Stimulated activated CD4-positive, alpha-beta T cell treated with anti-CD3 and anti-CD28 coated beads, Interleukin-12 subunit alpha, Interleukin-12 subunit beta, amount 100 ng/mL, for 24 hours (primary cell): ENCODE data around the gene HKDC1.
A peak's percentile ranks its signal among the peaks of the same experiment; 100 is the strongest.

Experiments used
- DNase-seq, 2 experiments: peaks; one replicate each; pipeline ENCODE4 v3.0.0-alpha.2; 2020; ENCODE audit warnings: low read depth in 2 of 2

Gene HKDC1

DNA sequence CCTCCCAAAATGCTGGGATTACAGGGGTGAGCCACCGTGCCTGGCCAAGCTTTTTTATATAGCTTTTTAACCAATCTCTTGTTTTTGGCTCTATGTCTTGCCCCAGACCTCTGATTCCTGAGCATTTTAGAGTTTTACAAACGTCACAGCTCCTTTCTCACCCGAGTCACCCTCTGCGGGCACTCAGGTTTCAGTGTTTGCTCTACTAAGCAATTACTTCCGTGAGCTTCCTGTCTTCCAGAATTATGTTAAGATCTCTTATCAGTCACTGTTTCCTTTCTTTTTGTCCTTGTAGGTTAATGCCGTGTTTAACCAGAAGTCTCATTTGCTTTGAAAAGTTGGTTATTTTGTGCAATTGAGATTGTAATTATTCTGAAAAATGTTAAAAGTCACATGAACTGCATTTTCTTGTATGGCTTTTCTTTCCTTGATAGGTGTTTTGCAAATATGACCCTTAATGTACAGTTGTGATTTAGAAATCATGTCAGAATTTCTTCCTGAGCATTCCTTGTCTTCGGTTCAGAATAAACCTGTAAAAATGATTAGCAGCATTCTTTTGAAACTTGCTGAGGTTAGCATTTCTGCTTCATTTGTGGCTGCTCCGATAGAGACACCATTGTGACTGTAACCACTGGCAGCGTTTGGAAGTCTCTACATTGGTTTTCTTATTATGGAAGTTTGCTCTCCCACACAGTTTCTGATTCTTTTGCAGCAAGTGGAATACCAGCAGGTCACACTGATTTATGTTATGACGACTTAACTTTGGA, 4.5 kb upstream of the HKDC1 start:
- DNase-seq: no peak

DNA sequence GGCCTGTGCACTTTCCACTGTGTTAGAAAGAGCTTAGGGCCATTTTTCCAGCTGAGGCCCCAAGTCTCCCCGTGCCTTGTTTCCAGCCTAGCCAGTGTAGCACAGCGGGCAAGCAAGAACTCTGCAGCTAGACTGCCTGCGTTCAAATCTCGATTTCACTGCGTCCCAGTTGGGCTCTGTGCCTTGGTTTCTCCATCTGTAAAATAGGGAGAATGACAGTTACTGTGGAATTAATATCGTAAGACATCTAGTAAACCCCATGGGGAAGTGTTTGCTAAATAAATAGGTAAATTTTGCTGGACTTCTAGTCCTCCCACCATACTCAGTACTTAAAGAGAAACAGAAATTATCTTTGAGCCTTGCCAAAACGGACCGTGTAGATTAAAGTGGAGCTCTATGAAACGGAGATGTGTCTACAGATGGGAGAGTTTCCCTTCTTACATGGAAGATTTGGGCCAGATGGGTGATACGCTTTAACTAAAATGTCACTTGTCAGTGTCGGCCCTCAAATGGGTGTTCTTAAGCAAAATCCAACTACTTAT, 3.5 kb upstream of the HKDC1 start:
- no peak for DNase-seq

DNA sequence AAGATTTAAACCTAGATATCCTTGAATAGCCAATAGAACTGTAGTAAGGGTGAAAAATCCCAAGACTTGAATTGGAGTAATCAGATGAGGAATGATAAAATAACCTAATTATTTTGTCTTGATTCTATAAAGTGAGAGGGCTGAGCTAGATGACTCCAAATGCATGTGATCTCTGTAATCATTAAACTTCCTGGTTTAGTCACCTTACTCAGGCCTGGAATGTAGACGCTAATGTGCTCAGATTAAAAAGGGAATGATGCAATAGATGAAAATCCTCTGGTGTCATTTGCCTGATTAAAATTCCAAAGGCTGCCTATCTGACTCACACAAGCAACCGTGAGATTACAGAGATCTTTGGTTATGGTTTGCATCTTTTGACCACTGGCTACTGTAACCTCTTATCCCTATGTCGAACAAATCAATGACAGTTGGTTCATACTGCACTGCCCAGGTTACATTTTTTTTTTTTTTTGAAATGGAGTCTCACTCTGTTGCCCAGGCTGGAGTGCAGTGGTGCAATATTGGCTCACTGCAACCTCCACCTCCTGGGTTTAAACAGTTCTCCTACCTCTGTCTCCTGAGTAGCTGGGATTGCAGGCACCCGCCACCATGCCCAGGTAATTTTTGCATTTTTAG, 2.9 kb upstream of the HKDC1 start:
- DNase-seq: no peak

DNA sequence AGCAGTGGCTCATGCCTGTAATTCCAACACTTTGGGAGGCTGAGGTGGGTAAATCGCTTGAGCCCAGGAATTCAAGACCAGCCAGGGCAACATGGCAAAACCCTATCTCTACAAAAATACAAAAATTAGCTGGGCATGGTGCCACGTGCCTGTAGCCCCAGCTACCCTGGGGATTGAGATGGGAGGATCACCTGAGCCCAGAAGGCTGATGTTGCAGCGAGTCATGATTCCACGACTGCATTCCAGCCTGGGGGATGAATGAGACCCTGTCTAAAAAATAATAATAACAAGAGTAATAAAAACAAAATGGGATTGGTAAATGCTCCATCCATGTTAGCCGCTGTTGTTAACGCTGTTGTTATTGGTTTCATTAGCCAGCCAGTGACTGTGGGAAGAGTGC, 1.3 kb upstream of the HKDC1 start:
- DNase-seq: no peak

DNA sequence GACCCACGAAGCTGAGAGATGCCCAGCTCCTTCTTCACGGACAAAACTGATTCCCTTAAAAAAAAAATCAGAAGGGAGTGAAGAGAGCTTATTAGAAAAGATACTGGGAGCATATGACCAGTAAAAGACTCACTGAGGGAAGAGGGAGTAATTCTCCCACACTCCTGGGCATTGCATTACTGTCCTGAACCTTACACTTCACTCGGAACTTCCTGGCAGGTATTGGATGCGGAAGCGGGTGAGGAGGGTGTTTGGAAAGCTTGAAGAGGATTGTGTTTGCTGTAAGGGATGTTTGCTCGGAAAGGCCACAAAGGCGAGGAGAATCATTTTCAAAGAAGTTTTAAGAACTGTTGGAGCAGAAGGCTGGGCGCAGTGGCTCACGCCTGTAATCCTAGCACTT, 375 bp downstream of the HKDC1 start:
- DNase-seq: no peak

DNA sequence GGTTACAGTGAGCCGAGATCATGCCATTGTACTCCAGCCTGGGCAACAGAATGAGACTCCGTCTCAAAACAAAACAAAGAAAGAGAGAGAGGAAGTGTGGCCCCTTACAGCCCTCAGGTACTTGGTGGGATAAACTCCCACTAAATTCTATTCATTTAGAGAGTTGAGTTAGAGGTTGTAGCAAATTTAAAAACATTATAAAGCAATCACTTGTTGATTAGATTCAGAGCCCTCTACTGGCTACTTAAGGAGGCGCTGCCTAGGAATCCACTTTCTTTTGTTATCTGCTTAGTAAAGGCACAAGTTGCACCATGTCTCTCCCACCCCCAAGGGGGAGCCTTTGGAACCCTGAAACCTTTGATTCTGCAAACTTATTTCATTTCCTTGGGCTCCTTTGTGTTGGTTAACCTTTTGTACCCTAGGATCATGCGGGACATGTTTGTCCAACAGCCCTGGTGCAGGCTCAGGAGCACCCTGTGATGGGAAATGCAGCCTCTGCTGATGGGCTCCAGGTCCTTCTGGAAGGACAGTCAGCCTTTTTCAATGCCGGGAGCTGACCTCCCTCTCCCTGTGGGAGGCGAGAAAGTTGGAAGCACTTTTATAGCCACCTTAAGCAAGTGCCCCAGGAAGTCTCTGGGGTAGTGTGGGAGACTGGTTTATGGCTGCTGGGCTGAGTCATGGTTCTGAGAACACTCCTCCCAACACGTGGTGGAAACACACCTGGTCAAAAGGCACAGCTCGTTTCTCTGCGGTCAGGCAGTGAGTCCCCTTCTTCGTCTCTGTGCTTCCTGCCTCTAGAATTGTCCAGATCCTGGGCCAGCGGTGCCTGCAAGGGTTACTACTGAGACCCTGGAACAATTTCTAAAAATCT, 2.3 kb downstream of the HKDC1 start:
- peak; percentile 53 to 65 for DNase-seq

DNA sequence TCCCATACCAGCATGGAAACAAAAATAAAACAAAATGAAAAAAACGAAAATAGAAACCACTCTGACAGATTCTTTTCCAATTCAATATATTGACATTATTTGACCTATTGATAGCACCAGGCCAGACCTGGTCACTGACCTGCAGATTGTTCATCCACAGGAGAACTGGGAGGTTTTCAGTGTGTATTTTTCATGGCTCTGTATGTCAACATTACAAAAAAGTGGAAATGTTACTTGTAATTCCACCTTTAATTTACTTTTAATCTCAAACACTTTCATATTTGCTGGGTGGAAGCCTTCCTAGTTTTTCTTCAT, 2.9 kb downstream of the HKDC1 start:
- no peak for DNase-seq

DNA sequence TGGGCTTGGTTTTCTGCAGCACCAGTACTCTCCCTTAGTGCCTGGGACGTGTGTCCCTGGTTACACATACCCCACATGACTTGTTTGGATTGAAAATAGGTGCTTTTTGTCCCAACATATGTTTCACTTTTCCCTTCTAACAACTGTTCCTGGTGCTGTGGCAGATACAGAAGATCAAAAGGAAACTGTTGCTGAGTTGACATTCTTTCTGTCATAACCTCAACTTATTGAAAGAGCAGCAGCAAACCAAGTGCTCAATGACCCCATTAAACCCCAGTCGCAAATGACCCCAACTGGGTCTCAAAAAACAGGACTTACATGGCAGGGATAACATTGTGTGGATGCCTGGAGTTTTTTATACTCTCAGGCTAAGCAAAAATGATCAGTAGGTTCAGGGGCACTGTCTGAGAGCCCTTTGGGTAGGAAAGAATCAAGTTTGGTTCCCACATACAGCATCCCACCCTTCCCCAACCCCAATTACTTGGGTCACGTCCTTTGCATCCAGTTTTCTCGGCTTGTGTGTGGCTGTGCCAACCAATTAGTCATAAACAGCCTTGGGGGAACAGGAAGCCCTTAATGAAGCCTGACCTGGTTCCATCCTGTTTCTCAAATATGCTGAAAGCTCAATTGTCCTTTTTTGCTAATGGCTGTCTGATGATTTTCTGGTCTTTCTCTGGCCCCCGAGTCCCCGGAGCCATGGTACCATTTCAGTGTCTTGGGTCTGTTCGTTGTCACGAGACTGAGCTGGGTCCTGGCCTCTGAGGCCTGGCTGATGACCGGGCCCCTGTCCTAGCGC, 4.9 kb downstream of the HKDC1 start:
- no peak for DNase-seq

DNA sequence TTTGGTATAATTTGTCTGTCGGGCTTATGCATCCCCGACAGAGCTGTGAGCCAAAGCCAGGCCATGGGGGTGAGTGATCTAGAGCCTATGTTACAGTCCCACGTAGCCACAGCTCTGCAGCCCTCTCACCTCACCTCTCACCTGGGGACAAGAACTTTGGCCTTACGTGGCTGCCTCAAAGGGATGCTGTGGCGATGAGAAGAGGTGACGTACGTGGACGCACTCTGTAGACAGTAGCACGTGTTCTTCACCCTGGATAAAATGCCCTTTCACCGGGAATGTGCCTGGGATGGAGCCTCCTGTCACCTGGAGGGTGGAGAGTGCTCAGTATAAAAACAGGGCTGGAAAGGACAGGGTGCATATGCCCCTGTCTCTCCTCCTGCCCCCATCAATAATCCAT, 5.5 kb downstream of the HKDC1 start:
- DNase-seq: no peak

DNA sequence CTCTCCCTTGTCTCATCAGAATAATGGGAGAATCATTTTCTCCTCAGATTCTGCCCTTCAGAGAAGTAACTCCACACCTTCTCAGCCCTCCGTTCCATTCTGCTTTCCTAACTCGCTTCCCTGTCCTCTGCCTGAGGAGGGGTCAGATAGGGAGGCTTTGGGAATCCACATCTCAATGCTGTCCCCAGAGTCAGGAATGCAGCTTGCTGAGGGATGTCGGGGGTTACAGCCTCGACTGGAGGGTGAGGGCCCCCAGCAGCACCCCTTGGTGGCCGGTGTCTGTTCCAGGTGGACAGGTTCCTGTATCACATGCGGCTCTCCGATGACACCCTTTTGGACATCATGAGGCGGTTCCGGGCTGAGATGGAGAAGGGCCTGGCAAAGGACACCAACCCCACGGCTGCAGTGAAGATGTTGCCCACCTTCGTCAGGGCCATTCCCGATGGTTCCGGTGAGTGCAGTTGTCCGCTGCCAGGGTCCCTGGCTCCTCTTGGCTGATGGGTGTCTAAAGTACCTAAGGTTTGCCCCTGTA, 6.9 kb downstream of the HKDC1 start:
- DNase-seq: no peak

DNA sequence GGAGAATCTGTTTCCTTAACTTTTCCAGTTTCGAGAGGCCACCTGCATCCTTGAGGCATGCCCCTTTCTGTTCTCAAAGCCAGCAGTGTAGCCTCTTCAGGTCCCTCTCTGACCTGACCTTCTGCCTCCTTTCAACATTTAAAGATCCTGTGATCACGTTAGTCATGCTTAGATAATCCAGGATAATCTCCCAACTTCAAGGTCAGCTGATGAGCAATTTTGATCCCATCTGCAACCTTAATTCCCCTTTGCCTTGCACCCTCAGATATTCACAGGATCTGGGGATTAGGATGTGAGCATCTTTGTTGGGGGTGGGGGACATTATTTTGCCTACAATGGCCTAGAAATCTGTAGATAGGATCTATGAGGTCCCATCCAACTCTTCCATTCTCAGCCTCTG, 8.0 kb downstream of the HKDC1 start:
- no peak for DNase-seq

DNA sequence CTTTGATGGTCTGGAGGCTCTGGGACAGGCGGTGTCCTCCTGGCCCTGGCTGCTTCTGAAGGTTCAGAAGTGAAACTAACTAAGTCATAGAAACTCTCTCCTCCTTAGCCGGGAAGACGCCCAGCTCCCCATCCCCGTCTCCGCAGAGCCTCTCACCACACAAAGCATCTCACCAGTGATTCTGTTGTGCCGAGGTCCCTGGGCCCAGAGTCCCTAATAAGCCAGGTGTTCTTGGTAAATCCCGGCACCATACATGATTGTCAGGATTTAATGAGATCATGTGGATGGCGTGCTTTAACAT, 9.4 kb downstream of the HKDC1 start:
- no peak for DNase-seq

DNA sequence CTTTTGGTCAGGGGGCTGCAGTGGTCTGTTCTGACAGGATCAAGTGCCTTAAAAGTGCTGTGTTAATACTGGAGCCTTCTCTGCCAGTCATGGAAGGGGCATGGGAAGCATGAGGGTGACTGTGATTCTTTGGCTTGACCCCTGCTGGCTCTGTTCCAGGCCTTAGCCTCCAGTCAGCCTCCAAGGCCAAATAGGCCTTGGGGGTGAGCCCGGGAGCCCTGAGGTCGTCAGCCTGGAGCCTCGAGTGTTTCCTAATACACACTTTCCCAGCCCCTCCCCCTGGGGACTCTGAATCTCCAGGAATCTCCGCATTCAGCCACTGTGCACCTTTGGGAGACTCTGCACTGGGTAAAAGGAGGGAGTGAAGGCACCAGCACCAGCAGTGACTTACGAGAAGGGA, 10.0 kb downstream of the HKDC1 start:
- DNase-seq: no peak

DNA sequence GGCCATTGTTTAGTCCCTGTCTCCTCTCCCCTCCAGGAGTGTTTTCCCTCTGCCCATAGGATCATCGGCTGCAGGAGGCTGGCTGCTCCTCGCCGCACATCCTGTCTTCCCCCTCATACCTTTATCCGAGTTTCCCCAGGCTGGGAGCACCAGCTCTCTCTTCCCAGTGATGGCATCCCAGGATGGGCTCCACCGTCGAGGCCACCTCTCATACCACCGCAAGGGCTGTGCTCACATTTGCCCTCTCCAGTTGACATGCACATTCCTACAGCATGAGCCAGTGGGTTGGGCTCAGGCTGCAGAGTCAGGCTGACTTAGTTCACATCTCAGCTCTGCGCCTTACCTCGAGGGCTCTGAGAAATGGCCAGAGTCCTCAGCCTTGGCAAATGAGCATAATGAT, 12.1 kb downstream of the HKDC1 start:
- no peak for DNase-seq

DNA sequence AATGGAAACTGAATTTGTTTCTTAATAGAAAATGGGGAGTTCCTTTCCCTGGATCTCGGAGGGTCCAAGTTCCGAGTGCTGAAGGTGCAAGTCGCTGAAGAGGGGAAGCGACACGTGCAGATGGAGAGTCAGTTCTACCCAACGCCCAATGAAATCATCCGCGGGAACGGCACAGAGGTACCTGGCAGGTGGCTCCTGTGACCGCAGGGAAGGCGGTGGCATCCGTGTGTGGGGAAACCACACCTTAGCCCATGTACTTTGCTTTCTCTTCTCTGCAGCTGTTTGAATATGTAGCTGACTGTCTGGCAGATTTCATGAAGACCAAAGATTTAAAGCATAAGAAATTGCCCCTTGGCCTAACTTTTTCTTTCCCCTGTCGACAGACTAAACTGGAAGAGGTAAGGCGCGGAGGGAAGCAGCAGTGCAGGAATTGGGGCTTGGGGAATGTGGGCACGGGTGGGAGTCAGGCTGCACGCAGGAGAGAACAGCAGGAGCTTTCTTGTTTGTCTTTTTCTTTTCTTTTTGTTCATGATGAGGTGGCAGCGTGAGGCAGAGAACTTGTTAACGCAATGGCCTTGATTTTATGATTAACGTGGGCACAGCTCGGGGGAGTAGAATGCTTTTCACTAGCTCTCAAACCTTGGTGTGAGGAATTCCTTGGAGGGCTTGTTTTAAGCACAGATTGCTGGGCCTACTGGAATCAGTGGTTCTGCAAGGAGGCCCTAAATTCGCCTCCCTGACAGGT, 12.8 kb downstream of the HKDC1 start:
- DNase-seq: no peak

DNA sequence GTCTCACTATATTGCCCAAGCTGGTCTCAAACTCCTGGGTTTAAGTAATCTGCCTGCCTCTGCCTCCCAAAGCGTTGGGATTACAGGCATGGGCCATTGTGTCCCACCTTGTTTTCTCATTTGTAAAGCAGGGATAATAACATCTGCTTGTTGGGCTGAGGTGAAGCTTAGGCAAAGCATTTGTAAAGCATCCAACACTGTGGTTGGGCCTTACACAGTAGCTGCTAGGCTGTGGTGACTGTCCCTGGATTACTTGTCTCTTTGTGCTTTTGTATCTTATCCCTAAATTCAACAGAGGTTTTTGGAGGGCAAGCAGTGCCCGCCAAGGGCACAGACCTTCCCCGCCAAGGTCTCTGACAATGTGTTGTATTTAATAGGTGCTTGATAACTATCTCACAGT, 14.3 kb downstream of the HKDC1 start:
- DNase-seq: no peak

DNA sequence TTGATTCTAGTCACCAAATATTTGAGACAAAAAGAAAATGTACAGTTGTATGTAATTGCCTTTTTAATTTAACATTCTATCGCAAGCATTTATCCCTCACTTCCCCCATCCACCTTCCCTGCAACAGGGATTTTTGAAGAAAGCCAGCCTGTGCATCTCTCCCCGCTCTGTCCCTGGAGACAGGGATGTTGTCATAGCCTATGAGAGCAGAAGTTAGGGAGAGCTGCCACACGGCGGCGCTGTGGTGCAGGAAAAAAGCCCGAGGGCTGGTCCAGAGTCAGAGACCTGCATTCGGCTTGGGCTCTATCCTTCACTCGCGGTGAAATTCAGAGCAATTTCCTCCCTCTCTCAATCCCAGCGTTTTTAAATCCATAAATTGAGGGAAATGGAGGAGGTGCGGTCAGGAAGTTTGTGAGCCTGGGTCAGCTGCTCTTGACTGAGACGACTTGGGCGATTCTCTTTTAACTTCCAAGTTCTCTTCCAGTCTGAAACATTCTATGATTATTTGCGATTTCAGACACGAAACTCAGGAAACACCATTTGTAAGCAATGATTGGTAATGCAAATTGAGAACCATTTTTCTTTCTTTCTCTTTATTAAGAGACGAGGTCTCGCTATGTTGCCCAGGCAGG, 17.5 kb downstream of the HKDC1 start:
- peak; percentile 70 to 88 for DNase-seq

DNA sequence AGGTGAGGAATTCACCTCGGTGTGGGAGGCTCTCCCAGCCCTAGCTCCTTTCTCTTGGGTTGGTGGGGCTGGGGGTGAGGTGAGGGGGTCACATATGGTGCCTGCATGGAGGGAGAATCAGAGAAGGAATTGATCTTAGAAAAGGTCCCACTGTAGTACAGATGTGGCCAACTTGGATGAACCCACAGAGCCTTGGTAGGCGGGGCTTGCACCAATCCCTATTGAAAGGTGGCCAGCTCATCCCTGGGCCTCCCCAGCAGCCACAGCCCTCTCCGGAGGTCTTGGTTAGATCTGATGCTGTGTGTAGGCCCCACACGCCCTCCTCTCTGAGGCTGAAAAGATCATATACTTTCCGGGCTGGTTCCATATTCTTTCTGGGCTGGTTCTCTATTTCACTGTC, 19.0 kb downstream of the HKDC1 start:
- DNase-seq: no peak

DNA sequence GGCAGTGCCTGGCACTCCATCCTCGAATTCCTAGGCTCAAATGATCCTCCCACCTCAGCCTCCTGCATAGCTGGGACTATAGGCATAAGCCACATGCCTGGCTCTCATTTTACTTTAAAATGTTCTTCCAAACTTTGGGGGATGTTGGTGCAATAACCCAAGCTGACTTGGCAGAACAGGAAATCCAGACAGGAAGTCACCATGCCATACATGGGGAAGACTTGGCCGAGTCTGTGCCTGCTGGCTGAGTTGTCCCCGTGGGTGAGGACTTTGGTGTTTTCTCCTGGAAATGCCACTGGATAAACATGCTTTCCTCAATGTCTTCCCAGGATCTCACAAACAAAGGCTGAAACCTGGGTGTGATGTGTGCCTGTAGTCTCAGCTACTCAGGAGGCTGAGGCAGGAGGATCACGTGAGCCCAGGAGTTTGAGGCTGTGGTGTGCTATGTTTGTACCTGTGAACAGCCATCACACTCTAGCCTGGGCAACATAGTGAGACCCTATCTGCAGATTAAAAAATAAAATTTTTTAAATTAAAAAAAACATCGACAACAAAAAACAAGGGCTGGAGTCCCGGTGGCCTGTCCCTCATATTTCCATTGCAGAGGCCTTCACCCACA, 19.8 kb downstream of the HKDC1 start:
- no peak for DNase-seq

DNA sequence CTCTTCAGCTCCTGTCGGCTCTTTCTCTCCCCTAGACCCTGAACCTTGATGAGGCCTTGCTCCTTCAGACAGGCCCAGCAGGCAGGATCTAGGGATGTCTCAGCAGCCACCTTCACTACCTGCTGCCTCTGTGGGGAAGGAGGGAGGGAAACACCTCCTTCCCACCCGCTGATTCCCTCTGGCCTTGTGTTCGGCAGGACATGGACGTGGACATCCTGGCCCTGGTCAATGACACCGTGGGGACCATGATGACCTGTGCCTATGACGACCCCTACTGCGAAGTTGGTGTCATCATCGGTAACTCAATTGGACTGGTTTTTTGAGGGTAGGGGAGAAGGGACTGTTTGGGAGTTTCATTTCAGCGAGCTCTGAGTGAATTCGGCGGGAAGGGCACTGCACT, 20.3 kb downstream of the HKDC1 start:
- no peak for DNase-seq
